Measurements from ENCODE around the gene METTL23. TPM values are rescaled to one million over a fixed set of nuclear protein-coding genes. Genes with fewer than 3 reads are reported as not detected.

Gene METTL23
- polyA plus RNA-seq, 1 experiment, result 54.4 TPM

GRCh38 chr17:76702941-76703637 is 23.6 kb upstream of the METTL23 start:
- Histone ChIP-seq H3K27me3 (ENCODE audit: control insufficient read depth, insufficient read depth, low read length) (no peaks in the 10 kb centered on the region), H3K4me3 (ENCODE audit: low read depth, low read length) (no peak overlapping the region), H3K9me3 (ENCODE audit: control insufficient read depth, insufficient read depth, low read length) (no peaks in the 10 kb centered on the region), H3K27ac (ENCODE audit: low read depth, low read length) (no peak overlapping the region)
- POLR2A ChIA-PET, result no interaction called here
- no peak for TF ChIP-seq CTCF (IDR thresholded peaks at IDR 0.05; ENCODE audit: low read depth, low read length)
- CTCF ChIA-PET, result interaction anchor here (0.9 to 3.1 kb wide), 2 partner anchors 12 to 180 kb away, joined by 5 to 18 read pairs; no protein-coding TSS in a partner anchor
- DNase-seq (ENCODE audit: low read depth, low spot score), result no peak

DNA sequence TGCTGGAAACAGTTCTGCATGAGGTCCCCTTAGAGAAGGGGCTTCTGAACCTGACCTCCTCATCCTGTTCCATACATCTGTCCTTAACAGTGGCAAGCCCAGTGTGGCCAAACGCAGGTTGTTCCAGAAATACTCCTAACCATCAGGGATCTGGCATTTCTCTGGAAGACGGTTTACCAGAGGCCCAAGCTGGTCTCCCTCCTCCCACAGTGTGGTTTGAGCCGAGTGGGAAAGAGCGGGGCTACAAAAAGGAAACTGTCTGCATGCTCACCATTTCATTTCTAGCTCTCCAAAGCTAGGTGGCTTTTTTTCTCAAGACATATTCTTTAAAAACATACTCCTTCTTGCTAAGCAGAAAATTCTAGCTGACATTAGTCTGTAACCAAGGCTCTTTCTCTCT is 21.8 kb upstream of the METTL23 start:
- H3K27me3 ChIP-seq (ENCODE audit: control insufficient read depth, insufficient read depth, low read length), result no peaks in the 10 kb centered on the region
- H3K27ac ChIP-seq (ENCODE audit: low read depth, low read length), result no peak overlapping the region
- no peaks in the 10 kb centered on the region for H3K9me3 ChIP-seq (ENCODE audit: control insufficient read depth, insufficient read depth, low read length)
- CTCF ChIA-PET, result interaction anchor here (1.1 to 3.1 kb wide), 3 partner anchors 10 to 23 kb away, joined by 3 to 18 read pairs (median 4); no protein-coding TSS in a partner anchor
- no peak for DNase-seq (ENCODE audit: low read depth, low spot score)
- POLR2A ChIA-PET, result interaction anchor here (0.6 kb wide), 1 partner anchor 16 kb away, joined by 6 read pairs; no protein-coding TSS in a partner anchor
- no peak overlapping the region for H3K4me3 ChIP-seq (ENCODE audit: low read depth, low read length)
- no peak for TF ChIP-seq CTCF (IDR thresholded peaks at IDR 0.05; ENCODE audit: low read depth, low read length)

GRCh38 chr17:76706817-76707216 is 19.8 kb upstream of the METTL23 start:
- DNase-seq (ENCODE audit: low read depth, low spot score), result no peak
- Histone ChIP-seq H3K4me3 (ENCODE audit: low read depth, low read length) (no peak overlapping the region), H3K9me3 (ENCODE audit: control insufficient read depth, insufficient read depth, low read length) (no peaks in the 10 kb centered on the region), H3K27ac (ENCODE audit: low read depth, low read length) (no peak overlapping the region), H3K27me3 (ENCODE audit: control insufficient read depth, insufficient read depth, low read length) (no peaks in the 10 kb centered on the region)
- POLR2A ChIA-PET, result interaction anchor here (0.8 kb wide), 1 partner anchor 11 kb away, joined by 4 read pairs; no protein-coding TSS in a partner anchor
- no peak for TF ChIP-seq CTCF (IDR thresholded peaks at IDR 0.05; ENCODE audit: low read depth, low read length)
- CTCF ChIA-PET, result no interaction called here

DNA sequence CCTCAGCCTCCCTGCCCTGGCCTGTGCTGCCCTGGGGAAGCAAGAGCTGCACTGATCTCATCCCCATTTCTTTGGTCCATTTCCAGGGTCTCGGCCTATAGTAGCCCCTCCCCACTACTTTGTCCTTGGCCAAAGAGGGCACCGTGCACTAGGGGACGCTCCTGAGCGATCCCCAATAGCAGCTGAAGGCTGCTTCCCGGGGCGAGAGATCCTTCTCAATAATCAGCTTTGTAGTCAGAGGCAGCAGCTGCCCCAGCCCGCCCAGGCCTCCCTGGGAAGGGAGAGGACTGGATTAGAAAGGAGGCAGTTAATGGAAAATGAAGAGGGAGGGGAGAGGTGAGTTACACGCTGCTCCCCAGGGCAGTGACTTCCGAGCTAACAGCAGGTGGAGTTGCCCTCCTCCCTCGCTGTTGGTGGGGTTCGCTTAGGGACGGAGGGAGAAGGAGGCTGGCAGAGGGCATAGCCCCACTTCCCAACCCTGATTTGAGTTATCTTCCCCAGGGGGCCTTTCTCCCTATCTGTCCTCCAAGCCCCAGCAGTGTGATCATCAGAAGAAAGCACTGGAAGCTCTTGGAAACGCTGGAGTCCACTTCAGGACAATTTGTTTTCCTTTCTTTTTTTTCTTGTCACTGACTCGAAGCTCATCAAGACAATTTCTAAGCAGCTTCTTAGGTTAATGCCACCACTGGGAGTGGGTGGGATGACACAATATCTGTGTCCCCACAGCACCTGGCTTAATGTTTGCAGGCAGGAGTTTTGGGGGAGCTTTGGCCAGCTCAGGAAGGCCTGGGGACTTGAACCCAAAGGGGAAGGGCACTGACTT is 18.4 kb upstream of the METTL23 start:
- peak overlapping the region; percentile 96 for H3K27ac ChIP-seq (ENCODE audit: low read depth, low read length)
- no peak; the same call in 1 of the 2 replicates for TF ChIP-seq CTCF (IDR thresholded peaks at IDR 0.05; ENCODE audit: low read depth, low read length)
- ChIA-PET CTCF (interaction anchor here (0.5 to 0.6 kb wide), 2 partner anchors 205 to 242 kb away, joined by 3 to 5 read pairs; no protein-coding TSS in a partner anchor), POLR2A (interaction anchor here (1.1 to 1.5 kb wide), 2 partner anchors 27 to 36 kb away, joined by 3 to 4 read pairs; no protein-coding TSS in a partner anchor)
- no peaks in the 10 kb centered on the region for H3K9me3 ChIP-seq (ENCODE audit: control insufficient read depth, insufficient read depth, low read length)
- no peaks in the 10 kb centered on the region for H3K27me3 ChIP-seq (ENCODE audit: control insufficient read depth, insufficient read depth, low read length)
- DNase-seq (ENCODE audit: low read depth, low spot score), result no peak
- peak overlapping the region; percentile 88 for H3K4me3 ChIP-seq (ENCODE audit: low read depth, low read length)

Data from AG04450 (cell line).